Endodermal cell (in vitro differentiated cells): Measurements from ENCODE around the gene RASGRF2. TPM values are rescaled to one million over a fixed set of nuclear protein-coding genes. Genes with fewer than 3 reads are reported as not detected.

Experiments
- DNase-seq: peaks from one replicate; pipeline ENCODE4 v3.0.0-alpha.2; 2017
- H3K27ac ChIP-seq: 2 replicates; pipeline ENCODE4 v1.5.1; 2013; ENCODE audit warnings: mild to moderate bottlenecking, low read depth, low read length, moderate library complexity
- H3K27me3 ChIP-seq: 2 replicates; pipeline ENCODE4 v1.6.1; 2013; ENCODE audit warnings: mild to moderate bottlenecking, low read length, moderate library complexity; ENCODE audit not compliant: insufficient read depth, control insufficient read depth, poor library complexity, severe bottlenecking
- H3K36me3 ChIP-seq: 2 replicates; pipeline ENCODE4 v1.7.0; 2013; ENCODE audit warnings: mild to moderate bottlenecking, low read length, moderate library complexity; ENCODE audit not compliant: control insufficient read depth, insufficient read depth
- H3K4me1 ChIP-seq: one replicate; pipeline ENCODE4 v1.7.0; 2013; ENCODE audit warnings: low read length; ENCODE audit not compliant: control insufficient read depth, insufficient read depth
- H3K4me3 ChIP-seq: 2 replicates; pipeline ENCODE4 v1.5.1; 2013; ENCODE audit warnings: mild to moderate bottlenecking, low read length, moderate library complexity
- H3K9ac ChIP-seq: 2 replicates; pipeline ENCODE4 v1.6.1; 2013; ENCODE audit warnings: mild to moderate bottlenecking, low read length, moderate library complexity; ENCODE audit not compliant: poor library complexity, severe bottlenecking; ENCODE audit errors: extremely low read depth
- H3K9me3 ChIP-seq: 2 replicates; pipeline ENCODE4 v1.6.1; 2013; ENCODE audit warnings: mild to moderate bottlenecking, low read length, moderate library complexity; ENCODE audit not compliant: control insufficient read depth
- H3K27ac Mint-ChIP-seq: 2 replicates; pipeline ENCODE4 v1.8.0; 2020; ENCODE audit warnings: mixed read lengths
- H3K27me3 Mint-ChIP-seq: 2 replicates; pipeline ENCODE4 v1.8.0; 2021; ENCODE audit warnings: mild to moderate bottlenecking, mixed read lengths; ENCODE audit not compliant: insufficient read depth
- H3K36me3 Mint-ChIP-seq: 2 replicates; pipeline ENCODE4 v1.8.0; 2020; ENCODE audit warnings: low read depth, mixed read lengths
- H3K4me1 Mint-ChIP-seq: 2 replicates; pipeline ENCODE4 v1.8.0; 2020; ENCODE audit warnings: mixed read lengths
- H3K4me3 Mint-ChIP-seq: 2 replicates; pipeline ENCODE4 v1.8.0; 2020; ENCODE audit warnings: mild to moderate bottlenecking, moderate library complexity, mixed read lengths
- H3K9me3 Mint-ChIP-seq: 2 replicates; pipeline ENCODE4 v1.8.0; 2020; ENCODE audit warnings: mild to moderate bottlenecking, mixed read lengths
- WGBS, 2 experiments: methylation state at CpG; one replicate each; pipeline versions ENCODE4 v1.1.5 to v1.1.7; 2013; ENCODE audit warnings: missing lambda C conversion rate in 2 of 2, mixed read lengths in 1 of 2; ENCODE audit not compliant: insufficient coverage in 1 of 2, insufficient read length in 1 of 2; 5-methylcytosine and 5-hydroxymethylcytosine counted together
- total RNA-seq, 2 donors: library from RNA; stranded (reverse); fragmentation: NEBNext Ultra II Directional in 1 of 2; extraction: Animal tissue kit (Norgen Biotek cat#: 25700) in 1 of 2; gene quantifications; 2 replicates in 1 of 2; 3 replicates in 1 of 2; pipeline ENCODE4 v1.2.1, GENCODE V29; 2021
- TF ChIP-seq, protein P1 (sequence below): fragments of 200-600 bp; sonication (generic); conservative IDR thresholded peaks from 2 replicates; pipeline ENCODE4 v1.5.0; 2021; ENCODE audit warnings: antibody characterized with exemption, mild to moderate bottlenecking

Gene RASGRF2
- total RNA-seq, 2 donors from 2014 or later = 0.64 to 14.4 TPM

DNA sequence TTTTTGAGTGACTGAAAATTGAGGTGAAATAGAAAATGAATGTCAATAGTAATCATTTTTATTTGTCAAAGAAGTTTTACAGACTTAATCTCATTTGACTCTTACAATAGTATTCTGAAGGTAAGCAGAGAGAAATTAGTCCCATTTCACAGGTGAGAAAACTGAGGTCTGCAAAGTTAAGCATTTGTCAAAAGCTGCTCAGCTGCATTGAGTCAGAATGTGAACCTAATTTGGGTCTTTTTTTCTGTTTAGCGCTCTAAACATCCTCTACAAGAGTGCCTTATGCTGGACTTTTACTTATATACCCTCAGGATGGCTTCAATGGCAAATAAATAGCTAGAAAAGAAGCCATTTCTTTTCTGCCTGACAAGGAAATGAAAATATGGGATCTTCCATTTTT is 135.7 kb downstream of the RASGRF2 start:
- Mint-ChIP-seq H3K27ac (no peak overlapping the region), H3K36me3 (no peaks in the 10 kb centered on the region), H3K27me3 (no peaks in the 10 kb centered on the region), H3K4me1 (no peaks in the 10 kb centered on the region), H3K4me3 (no peak overlapping the region), H3K9me3 (no peaks in the 10 kb centered on the region)
- Histone ChIP-seq H3K9ac (no peak overlapping the region), H3K27me3 (no peaks in the 10 kb centered on the region), H3K36me3 (no peaks in the 10 kb centered on the region), H3K27ac (no peak overlapping the region), H3K4me3 (no peak overlapping the region), H3K9me3 (no peaks in the 10 kb centered on the region), H3K4me1 (no peaks in the 10 kb centered on the region)
- TF ChIP-seq, protein P1, sequence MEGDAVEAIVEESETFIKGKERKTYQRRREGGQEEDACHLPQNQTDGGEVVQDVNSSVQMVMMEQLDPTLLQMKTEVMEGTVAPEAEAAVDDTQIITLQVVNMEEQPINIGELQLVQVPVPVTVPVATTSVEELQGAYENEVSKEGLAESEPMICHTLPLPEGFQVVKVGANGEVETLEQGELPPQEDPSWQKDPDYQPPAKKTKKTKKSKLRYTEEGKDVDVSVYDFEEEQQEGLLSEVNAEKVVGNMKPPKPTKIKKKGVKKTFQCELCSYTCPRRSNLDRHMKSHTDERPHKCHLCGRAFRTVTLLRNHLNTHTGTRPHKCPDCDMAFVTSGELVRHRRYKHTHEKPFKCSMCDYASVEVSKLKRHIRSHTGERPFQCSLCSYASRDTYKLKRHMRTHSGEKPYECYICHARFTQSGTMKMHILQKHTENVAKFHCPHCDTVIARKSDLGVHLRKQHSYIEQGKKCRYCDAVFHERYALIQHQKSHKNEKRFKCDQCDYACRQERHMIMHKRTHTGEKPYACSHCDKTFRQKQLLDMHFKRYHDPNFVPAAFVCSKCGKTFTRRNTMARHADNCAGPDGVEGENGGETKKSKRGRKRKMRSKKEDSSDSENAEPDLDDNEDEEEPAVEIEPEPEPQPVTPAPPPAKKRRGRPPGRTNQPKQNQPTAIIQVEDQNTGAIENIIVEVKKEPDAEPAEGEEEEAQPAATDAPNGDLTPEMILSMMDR = no peak
- no peak for DNase-seq
- WGBS, 2 experiments = 83 to 96% methylated on average over 1 of the region's 1 CpG

DNA sequence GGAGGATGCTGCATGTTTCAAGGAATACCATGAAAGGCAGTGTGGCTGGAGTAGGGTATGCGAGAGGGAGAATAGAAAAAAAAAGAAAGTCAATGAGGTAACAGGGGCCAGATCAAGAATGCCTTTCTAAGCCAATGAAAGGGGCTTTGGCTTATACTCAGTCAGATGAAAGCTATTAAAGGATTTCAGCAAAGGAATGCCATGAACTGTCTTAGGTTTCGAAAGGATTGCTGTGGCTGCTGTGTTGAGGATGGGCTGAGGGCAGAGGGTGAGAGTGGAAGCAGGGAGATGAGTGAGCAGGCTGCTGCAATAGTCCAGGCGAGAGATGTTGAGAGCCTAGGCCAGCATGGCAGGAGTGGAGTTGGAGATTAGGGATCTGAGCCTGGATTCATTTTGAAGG is 137.6 kb downstream of the RASGRF2 start:
- Mint-ChIP-seq H3K27me3 (no peaks in the 10 kb centered on the region), H3K4me3 (no peak overlapping the region), H3K4me1 (no peaks in the 10 kb centered on the region), H3K9me3 (no peaks in the 10 kb centered on the region), H3K27ac (no peak overlapping the region), H3K36me3 (no peaks in the 10 kb centered on the region)
- Histone ChIP-seq H3K9me3 (no peaks in the 10 kb centered on the region), H3K4me3 (no peak overlapping the region), H3K27ac (no peak overlapping the region), H3K27me3 (no peaks in the 10 kb centered on the region), H3K4me1 (no peaks in the 10 kb centered on the region), H3K9ac (no peak overlapping the region), H3K36me3 (no peaks in the 10 kb centered on the region)
- 89 to 100% methylated on average over 3 of the region's 3 CpGs for WGBS, 2 experiments
- no peak for DNase-seq
- TF ChIP-seq, protein P1 = no peak

DNA sequence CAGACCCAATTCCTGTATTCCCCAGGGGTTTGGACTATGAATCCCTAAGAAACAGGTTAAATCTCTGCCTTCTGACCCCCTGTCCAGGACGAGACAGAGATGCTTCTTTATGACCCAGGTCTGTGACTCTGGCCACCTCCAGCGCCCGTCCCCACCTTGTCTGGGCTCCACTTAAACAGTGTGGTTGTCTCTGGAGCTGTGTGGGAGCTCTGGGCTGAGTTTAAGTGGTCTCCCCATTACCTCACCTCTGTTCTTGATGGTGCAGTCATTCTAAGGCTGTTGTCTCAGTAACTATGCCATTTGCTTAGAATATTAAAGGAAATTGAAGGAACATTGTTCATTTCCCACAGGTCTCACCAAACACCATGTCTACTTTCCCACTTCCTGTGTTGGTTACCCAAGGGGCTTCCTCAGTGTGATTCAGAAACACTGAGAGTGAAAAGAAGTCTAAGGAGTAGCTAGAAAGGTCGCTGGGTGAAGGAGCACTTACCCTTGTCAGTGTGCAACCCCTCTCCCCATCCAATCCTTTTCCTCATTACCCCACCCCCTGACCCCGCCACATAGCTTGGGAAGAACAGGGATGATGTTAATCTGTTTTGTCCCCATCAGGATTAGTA is 145.2 kb downstream of the RASGRF2 start:
- no peak for DNase-seq
- Mint-ChIP-seq H3K4me1 (no peaks in the 10 kb centered on the region), H3K4me3 (no peak overlapping the region), H3K27ac (no peak overlapping the region), H3K36me3 (no peaks in the 10 kb centered on the region), H3K9me3 (no peaks in the 10 kb centered on the region), H3K27me3 (no peaks in the 10 kb centered on the region)
- H3K4me3 ChIP-seq = no peak overlapping the region
- WGBS, 2 experiments = 94 to 96% methylated on average over 4 to 5 of the region's 5 CpGs
- H3K27me3 ChIP-seq = no peaks in the 10 kb centered on the region
- TF ChIP-seq, protein P1 = no peak
- H3K9ac ChIP-seq = no peak overlapping the region
- no peaks in the 10 kb centered on the region for H3K9me3 ChIP-seq
- no peaks in the 10 kb centered on the region for H3K36me3 ChIP-seq
- H3K4me1 ChIP-seq = no peaks in the 10 kb centered on the region
- no peak overlapping the region for H3K27ac ChIP-seq
